Astrocyte (in vitro differentiated cells and primary cell): Measurements from ENCODE around the gene CSTF1.

ENCODE experiments used
- EZH2 ChIP-seq: IDR thresholded peaks from 2 replicates; pipeline ENCODE4 v1.6.1; 2012; ENCODE audit warnings: mild to moderate bottlenecking, low read length, inconsistent platforms; ENCODE audit not compliant: insufficient read depth
- TF ChIP-seq, protein P1 (sequence below): IDR thresholded peaks from 2 replicates; pipeline ENCODE4 v1.5.1; 2011; ENCODE audit warnings: low read depth, mild to moderate bottlenecking, inconsistent platforms, low read length, moderate library complexity; ENCODE audit not compliant: insufficient read depth

DNA sequence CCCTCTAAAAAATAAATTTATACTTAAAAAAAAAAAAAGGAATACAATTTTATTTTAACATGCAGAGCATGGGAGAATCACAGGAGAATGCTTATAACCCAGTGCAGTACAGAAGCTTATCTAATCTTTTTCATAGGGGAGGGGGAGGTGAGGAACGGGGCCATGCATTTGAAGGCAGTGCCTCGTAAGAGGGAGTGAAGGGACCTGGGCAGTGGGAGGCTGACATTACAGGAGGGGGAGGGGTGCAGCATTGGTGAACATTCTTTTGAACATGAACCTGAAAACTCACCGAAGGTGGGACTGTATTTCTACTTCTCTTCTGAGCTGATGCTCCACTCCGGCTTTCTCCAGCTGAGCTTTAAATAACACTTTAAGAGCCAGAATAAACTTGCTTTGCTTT lies 9.7 kb upstream of the CSTF1 start:
- TF ChIP-seq, protein P1, sequence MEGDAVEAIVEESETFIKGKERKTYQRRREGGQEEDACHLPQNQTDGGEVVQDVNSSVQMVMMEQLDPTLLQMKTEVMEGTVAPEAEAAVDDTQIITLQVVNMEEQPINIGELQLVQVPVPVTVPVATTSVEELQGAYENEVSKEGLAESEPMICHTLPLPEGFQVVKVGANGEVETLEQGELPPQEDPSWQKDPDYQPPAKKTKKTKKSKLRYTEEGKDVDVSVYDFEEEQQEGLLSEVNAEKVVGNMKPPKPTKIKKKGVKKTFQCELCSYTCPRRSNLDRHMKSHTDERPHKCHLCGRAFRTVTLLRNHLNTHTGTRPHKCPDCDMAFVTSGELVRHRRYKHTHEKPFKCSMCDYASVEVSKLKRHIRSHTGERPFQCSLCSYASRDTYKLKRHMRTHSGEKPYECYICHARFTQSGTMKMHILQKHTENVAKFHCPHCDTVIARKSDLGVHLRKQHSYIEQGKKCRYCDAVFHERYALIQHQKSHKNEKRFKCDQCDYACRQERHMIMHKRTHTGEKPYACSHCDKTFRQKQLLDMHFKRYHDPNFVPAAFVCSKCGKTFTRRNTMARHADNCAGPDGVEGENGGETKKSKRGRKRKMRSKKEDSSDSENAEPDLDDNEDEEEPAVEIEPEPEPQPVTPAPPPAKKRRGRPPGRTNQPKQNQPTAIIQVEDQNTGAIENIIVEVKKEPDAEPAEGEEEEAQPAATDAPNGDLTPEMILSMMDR, result no peak
- no peak for TF ChIP-seq EZH2
